HG03575 (cell line): Measurements from ENCODE around the gene PLXNA2.

Source experiments
- ATAC-seq: cut with Tn5 transposase; IDR thresholded peaks from one replicate; pipeline ENCODE4 v1.9.1; 2021; ENCODE audit not compliant: unreplicated experiment, insufficient number of reproducible peaks, low FRiP score; ENCODE audit errors: extremely low read depth

Gene PLXNA2

GRCh38 chr1:208047476-208047934 lies 196.7 kb downstream of the PLXNA2 start:
- no peak for ATAC-seq

DNA sequence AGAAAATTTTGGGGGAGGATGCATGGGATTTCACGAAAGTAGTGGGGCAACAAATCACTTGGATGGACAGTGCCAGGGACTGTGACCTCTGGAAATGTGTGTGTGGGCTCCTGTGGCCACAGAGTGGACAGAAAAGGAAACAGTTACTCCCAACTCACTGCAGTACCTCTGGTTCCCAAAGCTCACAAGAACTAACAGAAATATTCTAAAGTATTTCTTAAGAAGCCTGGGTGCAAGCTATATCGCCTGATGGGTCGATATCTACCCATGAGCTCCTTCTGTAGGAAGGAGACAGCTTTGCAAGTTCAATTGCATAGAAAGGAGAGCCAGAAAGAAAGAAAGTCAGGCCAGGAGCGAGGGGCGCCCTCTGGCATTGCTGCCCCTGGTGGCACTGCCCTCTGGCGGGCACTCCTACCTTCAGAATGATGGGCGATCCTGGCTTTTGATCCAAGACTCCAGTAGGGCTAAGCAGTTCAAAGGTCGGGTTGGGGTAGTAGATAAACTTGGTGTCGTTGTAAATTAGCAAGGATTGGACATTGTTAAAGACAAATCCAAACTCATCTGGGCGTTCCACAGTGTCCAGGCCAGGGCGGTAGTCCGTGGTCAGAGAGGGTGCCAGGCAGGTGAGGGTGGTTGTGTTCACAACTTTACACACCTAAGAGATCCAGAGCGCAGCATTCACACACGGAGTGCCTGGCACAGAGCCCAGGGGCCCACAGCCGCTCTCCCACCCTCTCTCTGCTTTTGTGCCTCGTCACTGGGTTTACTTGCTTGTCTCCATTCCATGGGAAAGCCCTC lies 198.5 kb downstream of the PLXNA2 start:
- ATAC-seq, result no peak

DNA sequence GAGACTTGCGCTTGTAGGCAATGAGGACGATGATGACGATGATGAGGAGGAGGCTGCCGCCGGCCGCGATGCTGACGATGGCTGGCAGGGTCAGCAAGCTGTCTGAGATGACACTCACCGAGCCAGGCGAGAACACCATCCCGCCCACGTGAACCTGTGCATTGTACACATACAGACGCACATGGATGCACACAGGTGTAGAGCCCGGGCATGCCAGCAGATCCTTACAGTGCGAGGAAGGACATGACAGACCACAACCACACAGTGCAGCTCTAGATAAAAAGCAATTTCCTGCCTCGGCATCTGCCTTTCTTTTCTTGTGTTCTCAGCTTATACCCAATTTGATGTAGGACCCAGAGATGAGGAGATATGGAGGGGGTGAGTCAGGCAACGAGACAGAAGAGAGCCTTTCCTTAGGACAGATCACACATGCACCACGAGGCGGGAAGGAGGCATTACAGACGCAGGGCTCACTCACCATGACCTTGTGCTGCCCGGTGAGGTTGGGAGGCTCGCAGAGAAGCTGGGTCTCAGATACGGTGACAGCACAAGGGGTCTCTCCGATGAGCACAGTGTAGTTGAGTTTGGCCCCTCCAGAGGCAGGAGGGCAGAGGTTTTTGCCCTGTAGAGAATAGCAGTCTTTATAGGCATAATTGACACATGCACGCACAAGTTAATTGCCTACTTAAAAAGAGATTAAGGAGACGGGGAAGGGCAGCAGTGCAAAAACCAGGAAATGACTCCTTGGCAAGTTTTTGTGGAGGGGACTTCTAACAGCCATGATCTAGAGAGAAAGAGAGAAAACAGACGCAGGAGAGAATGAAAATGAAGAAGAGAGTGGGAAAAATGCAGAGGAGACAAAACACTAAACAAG lies 199.4 kb downstream of the PLXNA2 start:
- no peak for ATAC-seq

DNA sequence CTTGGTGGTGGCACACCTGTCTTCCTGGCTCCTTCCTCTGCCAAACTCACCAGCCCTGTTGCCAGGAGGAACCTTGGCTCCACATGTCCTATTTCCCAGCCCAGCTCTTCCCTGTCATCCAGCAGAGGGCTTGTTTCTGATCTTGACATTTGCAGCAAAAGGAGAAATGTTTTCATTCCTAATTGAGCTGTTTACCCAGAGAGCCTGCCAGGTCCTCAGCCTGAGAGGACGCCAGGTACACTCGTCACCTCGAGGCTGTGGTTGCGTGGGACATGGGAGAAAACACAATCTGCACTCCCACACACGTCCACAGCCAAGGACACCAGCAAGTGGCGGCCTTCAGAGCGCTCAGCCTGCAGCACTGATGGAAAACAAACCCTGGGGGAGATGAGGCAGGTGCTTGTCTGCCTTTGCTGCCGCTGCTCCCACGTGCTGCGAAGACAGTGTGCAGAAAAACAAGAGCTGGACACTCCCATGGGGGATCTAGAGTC lies 200.4 kb downstream of the PLXNA2 start:
- no peak for ATAC-seq

GRCh38 chr1:208042868-208043267 lies 201.3 kb downstream of the PLXNA2 start:
- ATAC-seq, result no peak

DNA sequence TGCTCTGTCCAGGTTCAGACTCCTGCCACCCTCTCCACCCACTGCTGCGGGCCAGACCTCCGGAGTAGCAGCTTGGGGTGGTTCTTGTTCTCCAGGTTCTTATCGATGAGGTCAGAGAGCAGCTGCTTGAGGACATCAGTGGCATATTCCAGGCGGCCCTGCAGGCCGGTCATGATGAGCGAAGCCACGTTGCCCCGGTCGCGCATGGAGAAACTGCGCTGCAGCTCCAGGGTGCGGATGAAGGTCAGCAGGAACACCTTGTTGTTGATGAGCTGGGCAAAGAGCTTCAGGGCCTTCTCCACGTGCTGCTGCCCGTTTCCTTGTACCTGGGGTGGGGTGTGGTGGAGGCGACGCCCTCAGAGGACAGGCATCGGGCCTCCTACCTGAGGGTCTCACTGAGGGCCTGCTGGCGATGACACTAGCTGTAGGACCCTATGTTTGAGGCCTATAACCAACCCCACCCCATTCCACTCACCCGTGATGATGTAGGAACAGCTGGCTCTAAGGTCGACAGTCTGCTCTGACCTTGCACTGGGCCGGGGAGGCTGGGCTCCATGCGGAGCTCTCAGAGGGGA lies 202.1 kb downstream of the PLXNA2 start:
- ATAC-seq, result no peak

DNA sequence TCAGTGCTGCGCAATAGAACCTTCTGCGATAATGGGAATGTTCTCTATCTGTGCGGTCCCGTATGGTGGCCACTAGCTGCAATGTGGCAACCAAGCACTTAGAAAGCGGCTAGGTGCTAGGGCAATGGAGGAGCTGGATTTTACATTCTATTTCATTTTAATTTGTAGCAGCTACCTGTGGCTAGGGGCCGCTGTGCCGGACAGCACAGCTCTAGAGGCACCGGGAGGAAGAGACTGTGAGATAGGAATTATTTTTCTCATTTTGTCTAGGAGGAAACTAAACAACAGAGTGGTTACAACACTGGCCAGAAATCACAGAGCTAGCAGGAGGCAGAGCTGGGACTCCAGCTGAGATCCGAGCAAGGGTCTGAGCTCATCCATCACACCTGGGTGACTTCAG lies 202.7 kb downstream of the PLXNA2 start:
- no peak for ATAC-seq

- no peak for ATAC-seq
Observed at GRCh38 chr1:208040821-208041297, 203.3 kb downstream of the PLXNA2 start.

- ATAC-seq, result no peak
Observed at GRCh38 chr1:208039536-208040332, 204.4 kb downstream of the PLXNA2 start.

DNA sequence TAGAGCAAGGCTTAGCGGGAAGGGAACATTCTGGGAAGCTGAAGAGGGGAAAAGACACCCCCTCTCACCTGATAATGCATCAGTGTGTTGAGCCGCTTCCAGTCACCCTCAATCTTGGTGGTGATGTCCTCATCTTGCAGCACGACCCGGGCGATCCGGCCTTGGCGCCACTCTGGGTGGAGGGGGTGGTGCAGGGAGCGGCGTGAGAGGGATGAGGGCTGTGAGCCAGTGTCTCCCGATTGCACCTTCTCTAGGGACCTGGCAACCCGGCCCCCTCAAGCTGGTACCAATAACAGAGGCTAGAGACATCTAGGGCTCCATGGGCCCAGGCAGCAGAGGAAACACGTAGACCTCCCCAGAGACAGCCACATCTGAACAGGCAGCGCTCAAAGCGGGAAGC lies 205.9 kb downstream of the PLXNA2 start:
- no peak for ATAC-seq

- no peak for ATAC-seq
Observed at GRCh38 chr1:208036918-208037766, 207.0 kb downstream of the PLXNA2 start.

- ATAC-seq, result no peak
Observed at GRCh38 chr1:208036106-208036808, 207.9 kb downstream of the PLXNA2 start.

DNA sequence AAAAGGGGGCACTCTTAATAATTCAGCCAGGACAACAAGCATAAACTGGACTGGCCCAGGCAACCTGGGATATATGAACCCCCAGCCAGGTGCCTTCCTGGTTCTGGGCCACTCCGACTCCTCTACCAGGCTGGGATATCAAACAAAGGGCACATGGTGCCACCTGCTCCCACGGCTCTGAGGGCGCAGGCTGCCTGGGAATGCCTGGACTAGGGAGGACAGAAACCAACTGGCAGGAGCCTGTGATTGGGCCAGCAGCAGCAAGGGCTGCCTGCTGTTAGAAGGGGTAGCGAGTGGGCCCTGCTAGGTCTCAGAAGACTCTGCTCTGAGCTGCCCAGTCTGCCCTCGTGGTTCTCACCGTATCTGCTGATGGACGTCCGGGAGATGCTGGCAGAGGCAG lies 210.0 kb downstream of the PLXNA2 start:
- ATAC-seq, result no peak

DNA sequence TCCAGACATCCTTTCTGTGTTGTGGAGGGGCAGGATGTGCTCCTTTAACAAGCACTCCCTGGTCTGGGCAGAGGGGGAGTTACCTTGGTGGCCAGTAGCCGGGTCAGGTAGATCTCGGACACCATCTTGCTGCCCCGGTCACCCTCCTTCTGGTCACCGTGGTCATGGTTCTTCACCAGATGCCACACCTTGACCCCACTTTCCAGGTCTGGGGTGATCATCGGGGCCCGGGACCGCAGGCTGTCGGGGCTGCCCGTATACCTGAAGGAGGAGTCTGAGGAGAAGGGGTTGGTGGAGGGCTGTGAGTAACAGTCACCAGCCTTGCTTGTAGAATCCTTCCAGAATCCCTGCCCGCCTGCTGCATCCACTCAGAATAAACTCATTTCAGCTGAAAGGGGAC lies 210.9 kb downstream of the PLXNA2 start:
- no peak for ATAC-seq

GRCh38 chr1:208031932-208032320 lies 212.3 kb downstream of the PLXNA2 start:
- ATAC-seq, result no peak

DNA sequence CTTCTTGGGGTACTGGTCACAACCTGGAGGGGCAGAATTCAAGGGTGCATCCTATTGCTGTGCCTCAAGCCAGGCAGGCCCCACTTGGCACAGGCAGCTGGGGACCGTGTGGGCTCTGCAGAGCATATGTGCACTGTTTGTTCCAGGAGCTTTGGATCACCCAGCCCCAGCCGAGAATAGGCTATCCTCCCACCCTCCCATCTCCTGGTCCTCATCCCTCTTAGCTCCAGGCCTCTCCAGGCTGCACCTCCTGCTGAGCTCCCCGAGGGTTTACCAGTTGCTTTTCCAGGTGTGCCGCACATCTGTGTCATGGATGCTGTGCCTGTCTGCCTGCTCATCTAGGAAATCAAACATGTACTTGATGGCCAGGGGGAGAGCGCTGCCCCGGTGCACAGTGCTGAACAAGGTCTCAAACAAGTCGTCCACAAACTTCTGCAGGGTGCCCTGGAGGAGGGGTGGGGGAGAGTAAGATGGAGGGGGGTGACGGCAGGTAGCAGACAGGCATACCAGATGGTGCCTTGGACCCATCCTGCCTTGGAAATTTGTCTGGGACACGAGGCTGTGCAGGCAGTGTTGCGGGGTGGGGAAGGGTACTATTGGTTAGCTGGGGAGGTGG lies 212.8 kb downstream of the PLXNA2 start:
- no peak for ATAC-seq
